Memory B cell (primary cell): ENCODE measurements around the gene PRKCA.
"Not testable (repeated sequence)": the region's sequence is repeated elsewhere in the genome, so short reads cannot be mapped to it uniquely, and the experiment has no call there.

Experiments
- ATAC-seq: fragments of 150-1000 bp; cut with Tn5 transposase; 2 replicates; pipeline ENCODE4 v1.10.0; 2021; ENCODE audit warnings: low read depth, mild to moderate bottlenecking, moderate library complexity
- DNase-seq, 2 donors: peaks; one replicate each; pipeline ENCODE4 v3.0.0; 2022; ENCODE audit warnings: low spot score in 2 of 2
- H3K27ac Mint-ChIP-seq: one replicate; pipeline ENCODE4 v1.8.0; 2022; ENCODE audit warnings: mild to moderate bottlenecking, moderate library complexity, mixed read lengths
- H3K27me3 Mint-ChIP-seq: one replicate; pipeline ENCODE4 v1.8.0; 2022; ENCODE audit warnings: mixed read lengths
- H3K36me3 Mint-ChIP-seq: one replicate; pipeline ENCODE4 v1.8.0; 2022; ENCODE audit warnings: mild to moderate bottlenecking, mixed read lengths
- H3K4me1 Mint-ChIP-seq: one replicate; pipeline ENCODE4 v1.8.0; 2022; ENCODE audit warnings: mixed read lengths
- H3K4me3 Mint-ChIP-seq: one replicate; pipeline ENCODE4 v1.8.0; 2022; ENCODE audit warnings: mild to moderate bottlenecking, moderate library complexity, mixed read lengths
- H3K9me3 Mint-ChIP-seq: one replicate; pipeline ENCODE4 v1.8.0; 2022; ENCODE audit warnings: mixed read lengths

Gene PRKCA

DNA sequence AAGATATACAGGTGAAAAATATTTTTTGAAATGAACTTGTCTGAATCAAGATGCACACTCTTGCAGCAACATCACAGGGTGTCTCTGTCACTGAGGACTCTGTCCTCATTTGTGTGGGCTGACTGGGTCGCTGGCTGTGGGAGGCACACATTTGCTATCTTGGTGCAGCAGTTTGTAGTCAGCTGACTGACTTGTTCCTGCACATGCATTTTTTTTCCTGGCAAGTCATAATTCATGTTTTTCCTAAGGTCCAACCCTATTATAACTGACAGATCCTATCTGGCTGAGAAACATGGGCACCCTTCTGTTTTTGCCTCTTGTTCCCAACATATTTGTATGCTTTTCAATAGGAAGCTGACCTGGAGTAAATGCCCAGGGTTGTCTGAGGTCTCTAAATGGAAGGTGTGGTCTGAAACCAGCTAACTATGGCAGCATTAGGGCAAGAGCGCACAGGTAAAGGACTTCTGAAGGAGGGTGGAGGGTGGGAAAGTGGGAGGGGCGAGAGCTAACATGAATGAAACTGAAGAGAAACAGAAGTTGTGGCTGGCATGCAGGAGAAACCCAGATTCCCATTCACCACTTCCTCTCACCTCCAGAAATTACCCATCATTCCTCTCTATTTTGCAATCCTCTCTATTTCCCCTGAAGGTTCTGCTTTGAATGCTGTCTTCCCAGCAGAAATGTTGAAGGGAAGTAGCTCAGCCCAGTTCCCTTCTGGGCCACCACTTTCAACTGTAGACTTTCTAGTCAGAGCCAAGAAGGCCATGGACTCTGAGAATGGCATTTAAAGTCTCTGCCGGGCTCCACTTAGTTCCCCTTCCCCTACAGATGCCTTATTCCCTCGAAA, 166.1 kb downstream of the PRKCA start:
- H3K27me3 Mint-ChIP-seq = peaks cover 8% of the 10 kb centered on the region
- H3K36me3 Mint-ChIP-seq = no peaks in the 10 kb centered on the region
- no peak overlapping the region for H3K4me3 Mint-ChIP-seq
- H3K9me3 Mint-ChIP-seq = no peaks in the 10 kb centered on the region
- H3K4me1 Mint-ChIP-seq = peaks cover 4% of the 10 kb centered on the region
- no peak for DNase-seq
- no peak for ATAC-seq
- no peak overlapping the region for H3K27ac Mint-ChIP-seq

DNA sequence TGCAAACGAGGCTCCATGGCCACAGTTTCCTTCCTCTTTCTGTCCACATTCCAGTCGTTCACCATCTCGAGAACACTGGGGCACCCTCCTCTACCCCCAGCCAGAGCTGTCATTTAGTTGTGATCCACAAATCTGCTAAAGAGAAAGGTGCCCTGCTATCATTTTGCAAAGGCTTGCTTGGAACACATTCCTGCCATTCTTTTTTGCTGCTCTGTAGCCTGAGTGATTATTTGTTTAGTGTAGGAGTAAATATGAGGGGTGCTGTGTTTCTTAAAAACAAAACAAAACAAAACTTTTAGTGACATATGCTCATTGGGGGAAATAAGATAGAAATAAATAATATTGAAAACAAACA, 166.7 kb downstream of the PRKCA start:
- Mint-ChIP-seq H3K36me3 (no peaks in the 10 kb centered on the region), H3K9me3 (no peaks in the 10 kb centered on the region), H3K4me1 (peaks cover 4% of the 10 kb centered on the region), H3K27me3 (peaks cover 8% of the 10 kb centered on the region), H3K4me3 (no peak overlapping the region), H3K27ac (no peak overlapping the region)
- ATAC-seq = no peak
- no peak for DNase-seq

GRCh38 chr17:66469461-66469860, 167.0 kb downstream of the PRKCA start:
- ATAC-seq = no peak
- H3K36me3 Mint-ChIP-seq = no peaks in the 10 kb centered on the region
- no peak overlapping the region for H3K27ac Mint-ChIP-seq
- peaks cover 8% of the 10 kb centered on the region for H3K27me3 Mint-ChIP-seq
- no peak for DNase-seq
- no peaks in the 10 kb centered on the region for H3K9me3 Mint-ChIP-seq
- H3K4me1 Mint-ChIP-seq = peaks cover 4% of the 10 kb centered on the region
- H3K4me3 Mint-ChIP-seq = no peak overlapping the region

DNA sequence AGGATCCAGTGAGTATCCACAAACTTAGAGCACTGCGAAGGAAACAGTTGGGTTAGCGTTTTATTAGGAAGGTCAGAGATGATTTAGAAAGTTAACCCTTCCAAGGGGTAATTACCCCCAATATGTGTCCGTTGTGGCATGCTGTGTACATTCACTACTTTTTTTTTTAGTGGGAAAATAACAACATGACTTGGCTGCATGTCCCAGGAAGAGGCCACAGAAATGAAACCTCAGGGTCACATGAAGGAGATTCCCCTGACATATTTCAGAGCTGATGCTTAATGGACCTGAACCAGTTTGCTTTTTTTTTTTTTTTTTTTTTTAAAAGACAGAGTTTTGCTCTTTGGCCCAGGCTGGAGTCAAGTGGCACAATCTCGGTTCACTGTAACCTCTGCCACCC, 167.5 kb downstream of the PRKCA start:
- peaks cover 4% of the 10 kb centered on the region for H3K4me1 Mint-ChIP-seq
- peaks cover 8% of the 10 kb centered on the region for H3K27me3 Mint-ChIP-seq
- no peaks in the 10 kb centered on the region for H3K9me3 Mint-ChIP-seq
- H3K36me3 Mint-ChIP-seq = no peaks in the 10 kb centered on the region
- no peak overlapping the region for H3K27ac Mint-ChIP-seq
- ATAC-seq (no peak), DNase-seq (no peak)
- no peak overlapping the region for H3K4me3 Mint-ChIP-seq

DNA sequence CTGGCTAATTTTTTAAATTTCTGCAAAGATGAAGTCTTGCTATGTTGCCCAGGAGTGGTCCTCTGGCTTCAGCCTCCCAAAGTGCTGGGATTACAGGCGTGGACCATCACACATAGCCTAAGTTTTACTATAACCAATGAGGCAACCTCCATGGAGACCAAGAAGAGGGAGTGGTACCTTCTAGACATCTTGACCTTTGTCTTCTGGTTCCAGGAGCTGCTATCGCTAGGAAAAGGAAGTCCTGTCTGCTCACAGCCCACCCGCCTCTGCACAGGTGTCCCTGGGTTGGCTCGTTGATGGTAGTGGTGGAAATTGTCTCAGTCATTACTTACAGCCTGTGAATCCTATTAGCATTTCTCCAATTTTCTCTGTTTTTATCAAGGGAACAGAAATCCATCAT, 169.7 kb downstream of the PRKCA start:
- DNase-seq = no peak
- H3K9me3 Mint-ChIP-seq = no peaks in the 10 kb centered on the region
- no peak overlapping the region for H3K4me3 Mint-ChIP-seq
- H3K36me3 Mint-ChIP-seq = no peaks in the 10 kb centered on the region
- peaks cover 4% of the 10 kb centered on the region for H3K4me1 Mint-ChIP-seq
- peaks cover 8% of the 10 kb centered on the region for H3K27me3 Mint-ChIP-seq
- no peak overlapping the region for H3K27ac Mint-ChIP-seq
- no peak for ATAC-seq

DNA sequence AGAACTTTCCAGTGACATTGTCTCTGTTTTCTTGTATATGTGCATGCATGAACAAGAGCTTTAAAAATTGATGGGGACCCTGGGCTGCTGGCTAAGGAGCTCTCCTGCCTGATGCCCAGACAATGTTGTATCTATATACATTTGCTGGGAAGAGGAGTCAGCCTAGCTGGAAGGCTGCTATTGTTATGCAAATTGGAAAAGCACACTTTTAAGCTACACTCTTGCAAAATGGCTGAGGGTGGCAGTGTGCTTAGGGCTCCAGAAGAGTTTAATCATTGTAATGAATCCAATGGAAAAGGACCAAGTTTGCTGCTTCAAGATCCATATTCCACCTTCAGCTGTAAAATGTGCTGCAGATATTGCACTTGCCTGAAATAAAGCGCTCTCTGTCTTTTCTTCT, 171.8 kb downstream of the PRKCA start:
- Mint-ChIP-seq H3K27me3 (peaks cover 10% of the 10 kb centered on the region), H3K4me1 (no peaks in the 10 kb centered on the region), H3K9me3 (peaks cover 5% of the 10 kb centered on the region), H3K27ac (no peak overlapping the region), H3K4me3 (no peak overlapping the region), H3K36me3 (no peaks in the 10 kb centered on the region)
- DNase-seq (no peak), ATAC-seq (no peak)

GRCh38 chr17:66474806-66475497, 172.5 kb downstream of the PRKCA start:
- DNase-seq (no peak), ATAC-seq (no peak)
- H3K4me1 Mint-ChIP-seq = no peaks in the 10 kb centered on the region
- peaks cover 8% of the 10 kb centered on the region for H3K9me3 Mint-ChIP-seq
- H3K4me3 Mint-ChIP-seq = no peak overlapping the region
- no peaks in the 10 kb centered on the region for H3K36me3 Mint-ChIP-seq
- peaks cover 12% of the 10 kb centered on the region for H3K27me3 Mint-ChIP-seq
- H3K27ac Mint-ChIP-seq = no peak overlapping the region

- DNase-seq = no peak
- H3K4me3 Mint-ChIP-seq = no peak overlapping the region
- no peaks in the 10 kb centered on the region for H3K4me1 Mint-ChIP-seq
- H3K9me3 Mint-ChIP-seq = peaks cover 10% of the 10 kb centered on the region
- H3K36me3 Mint-ChIP-seq = no peaks in the 10 kb centered on the region
- no peak overlapping the region for H3K27ac Mint-ChIP-seq
- H3K27me3 Mint-ChIP-seq = peaks cover 12% of the 10 kb centered on the region
- ATAC-seq = no peak
Measured at GRCh38 chr17:66476014-66476413, 173.6 kb downstream of the PRKCA start.

DNA sequence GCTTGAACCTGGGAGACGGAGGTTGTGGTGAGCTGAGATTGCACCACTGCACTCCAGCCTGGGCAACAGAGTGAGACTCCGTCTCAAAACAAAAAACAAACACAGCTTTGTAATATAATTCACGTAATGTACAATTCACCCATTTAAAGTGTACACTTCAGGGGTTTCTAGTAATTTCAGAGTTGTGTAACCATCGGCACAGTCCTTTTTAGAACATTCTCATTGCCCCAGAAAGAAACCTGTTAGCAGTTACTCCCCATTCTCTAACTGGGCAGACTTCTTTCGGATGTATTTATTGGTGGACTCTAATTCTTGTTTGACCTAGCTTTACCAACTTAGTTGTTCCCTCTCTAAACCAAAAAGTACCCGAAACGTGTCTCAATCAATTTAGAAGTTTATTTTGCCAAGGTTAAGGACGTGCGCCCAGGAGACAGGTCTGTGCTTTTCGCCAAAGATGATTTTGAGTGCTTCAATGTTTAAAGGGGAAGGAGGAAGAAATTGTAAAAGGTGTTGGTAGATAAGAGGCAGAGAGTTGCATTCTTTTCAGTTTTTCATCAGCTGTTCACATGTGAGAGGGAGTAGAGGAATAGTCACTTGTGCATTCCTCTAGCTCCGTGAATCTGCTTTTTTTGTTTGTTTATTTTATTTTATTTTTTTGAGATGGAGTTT, 175.3 kb downstream of the PRKCA start:
- Mint-ChIP-seq H3K4me3 (no peak overlapping the region), H3K4me1 (no peaks in the 10 kb centered on the region), H3K27me3 (peaks cover 15% of the 10 kb centered on the region), H3K36me3 (no peaks in the 10 kb centered on the region), H3K27ac (no peak overlapping the region), H3K9me3 (peaks cover 10% of the 10 kb centered on the region)
- no peak for ATAC-seq
- no peak for DNase-seq

- not testable (repeated sequence) for DNase-seq, H3K27ac Mint-ChIP-seq, H3K4me1 Mint-ChIP-seq, ATAC-seq, H3K27me3 Mint-ChIP-seq, H3K36me3 Mint-ChIP-seq, H3K4me3 Mint-ChIP-seq
- H3K9me3 Mint-ChIP-seq = peaks cover 10% of the 10 kb centered on the region
Measured at GRCh38 chr17:66479230-66479889, 176.9 kb downstream of the PRKCA start.

DNA sequence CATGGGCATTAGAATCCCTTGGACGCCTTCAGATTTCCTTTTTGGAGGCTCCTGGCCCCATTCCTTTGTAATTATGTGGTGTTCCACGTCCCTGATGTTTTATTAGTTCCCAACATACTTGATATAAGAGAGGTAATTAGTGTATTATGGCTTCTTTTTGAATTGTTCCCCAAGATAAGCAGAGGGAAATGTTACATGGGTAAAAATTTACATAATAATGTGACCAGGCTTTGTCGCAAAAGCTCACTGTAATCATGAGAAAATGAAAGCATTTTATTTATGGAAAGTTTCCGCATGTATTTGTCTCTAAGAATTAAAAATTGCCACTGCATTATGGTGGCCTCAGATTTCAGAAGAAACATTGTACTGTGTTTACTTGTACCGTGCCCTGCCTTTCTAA, 177.8 kb downstream of the PRKCA start:
- no peak for ATAC-seq

DNA sequence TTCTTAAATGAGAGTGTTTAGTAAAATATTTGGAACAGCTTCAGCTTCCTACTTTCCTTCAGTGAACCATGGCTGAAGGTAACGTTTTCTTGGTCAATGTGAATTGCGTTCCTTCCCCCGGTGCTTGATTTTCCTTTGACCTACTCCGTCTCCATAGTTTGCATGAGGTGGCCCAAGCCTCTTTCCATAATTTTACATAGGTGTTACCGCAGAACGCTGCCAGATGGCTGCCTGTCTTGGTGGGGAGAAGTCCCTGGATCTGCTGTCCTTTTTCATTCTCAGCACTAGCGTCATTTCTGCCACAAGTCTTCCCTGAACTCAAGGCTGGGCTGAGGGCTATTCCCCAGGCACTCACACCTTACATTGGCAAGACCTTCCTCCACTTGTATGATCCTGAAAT, 178.4 kb downstream of the PRKCA start:
- DNase-seq (no peak), ATAC-seq (no peak)
- Mint-ChIP-seq H3K27me3 (peaks cover 7% of the 10 kb centered on the region), H3K9me3 (peaks cover 10% of the 10 kb centered on the region), H3K4me1 (no peaks in the 10 kb centered on the region), H3K4me3 (no peak overlapping the region), H3K36me3 (no peaks in the 10 kb centered on the region), H3K27ac (no peak overlapping the region)

More for the DNA sequence above, 177.8 kb downstream of the PRKCA start:
- peaks cover 10% of the 10 kb centered on the region for H3K9me3 Mint-ChIP-seq
- H3K4me1 Mint-ChIP-seq = no peaks in the 10 kb centered on the region
- no peak overlapping the region for H3K27ac Mint-ChIP-seq
- DNase-seq = no peak
- no peaks in the 10 kb centered on the region for H3K36me3 Mint-ChIP-seq
- no peak overlapping the region for H3K4me3 Mint-ChIP-seq
- peaks cover 9% of the 10 kb centered on the region for H3K27me3 Mint-ChIP-seq

GRCh38 chr17:66481271-66481670, 178.9 kb downstream of the PRKCA start:
- ATAC-seq (no peak), DNase-seq (no peak)
- no peaks in the 10 kb centered on the region for H3K36me3 Mint-ChIP-seq
- H3K4me3 Mint-ChIP-seq = no peak overlapping the region
- no peaks in the 10 kb centered on the region for H3K4me1 Mint-ChIP-seq
- peaks cover 7% of the 10 kb centered on the region for H3K27me3 Mint-ChIP-seq
- no peak overlapping the region for H3K27ac Mint-ChIP-seq
- H3K9me3 Mint-ChIP-seq = peaks cover 10% of the 10 kb centered on the region

DNA sequence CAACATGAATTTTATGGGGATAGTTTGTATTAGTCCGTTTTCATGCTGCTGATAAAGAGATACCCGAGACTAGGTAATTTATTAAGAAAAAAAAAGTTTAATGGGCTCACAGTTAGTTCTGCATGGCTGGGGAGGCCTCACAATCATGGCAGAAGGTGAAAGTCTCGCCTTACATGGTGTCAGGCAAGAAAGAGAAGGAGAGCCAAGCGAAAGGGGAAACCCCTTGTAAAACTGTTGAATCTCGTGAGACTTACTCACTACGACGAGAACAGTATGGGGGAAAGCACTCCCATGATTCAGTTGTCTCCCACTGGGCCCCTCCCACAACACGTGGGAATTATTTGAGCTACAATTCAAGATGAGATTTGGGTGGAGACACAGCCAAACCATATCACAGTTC, 181.5 kb downstream of the PRKCA start:
- Mint-ChIP-seq H3K4me1 (no peaks in the 10 kb centered on the region), H3K27me3 (peaks cover 7% of the 10 kb centered on the region), H3K27ac (no peak overlapping the region), H3K4me3 (no peak overlapping the region), H3K36me3 (no peaks in the 10 kb centered on the region), H3K9me3 (peaks cover 7% of the 10 kb centered on the region)
- ATAC-seq (no peak), DNase-seq (no peak)
